IPS-NIHi7 (cell line): ENCODE measurements around the gene CD40LG.

Experiments
- DNase-seq: peaks from one replicate; pipeline ENCODE4 v3.0.0; 2012; ENCODE audit warnings: mixed read lengths; ENCODE audit errors: extremely low spot score

CD40LG gene

GRCh38 chrX:136697156-136697555 lies 49.2 kb downstream of the CD40LG start:
- DNase-seq, result no peak

GRCh38 chrX:136708348-136708747 lies 60.4 kb downstream of the CD40LG start:
- DNase-seq, result no peak
